ENCODE measurements around the gene HOXD4.

GRCh38 chr2:176128982-176129796, 22.2 kb upstream of the HOXD4 start, which contains the start of gene HOXD8:
- TF ChIP-seq CTCF (IDR thresholded peaks at IDR 0.05): no peak
- TF ChIP-seq POLR2A (IDR thresholded peaks at IDR 0.05): no peak

All from heart left ventricle (tissue), 13 donors.